IMR-90 (cell line): Measurements from ENCODE around the gene PDIA2. TPM values are rescaled to one million over a fixed set of nuclear protein-coding genes. Genes with fewer than 3 reads are reported as not detected.

Source experiments
- ATAC-seq: fragments of 200-7000 bp; cut with Tn5 transposase; 2 replicates; pipeline ENCODE4 v1.9.1; 2020; ENCODE audit warnings: low read depth, mild to moderate bottlenecking, moderate library complexity
- BruUV-seq: library from RNA; stranded (reverse); fragments of 400-500 nt; replicated peaks from 2 replicates; lab custom pipeline; 2021; lab: Mats Ljungman, UMichigan
- CTCF ChIA-PET: fragments of 300-600 bp; formaldehyde crosslinking; extraction: SDS; loops from one replicate; lab custom pipeline; 2021; ENCODE audit warnings: antibody characterized with exemption; lab: Yijun Ruan, JAX
- POLR2A ChIA-PET: fragments of 300-600 bp; sonication (Branson Sonifier 250); formaldehyde crosslinking; loops from one replicate; lab custom pipeline; 2022; ENCODE audit warnings: antibody characterized with exemption; ENCODE audit not compliant: unreplicated experiment; lab: Charles Lee
- DNase-seq: peaks from one replicate; pipeline ENCODE4 v3.0.0; 2013
- H2AFZ ChIP-seq: replicated peaks from 2 replicates; pipeline ENCODE3; 2013; ENCODE audit warnings: low read length, mild to moderate bottlenecking; ENCODE audit not compliant: poor library complexity
- H2AK5ac ChIP-seq: 2 replicates; pipeline ENCODE4 v1.6.1; 2013; ENCODE audit warnings: low read depth, low read length, inconsistent platforms
- H2AK9ac ChIP-seq: replicated peaks from 2 replicates; pipeline ENCODE3; 2013; ENCODE audit warnings: mild to moderate bottlenecking, low read depth, low read length, moderate library complexity; ENCODE audit not compliant: poor library complexity
- H2BK120ac ChIP-seq: 2 replicates; pipeline ENCODE4 v1.6.1; 2013; ENCODE audit warnings: low read depth, low read length, inconsistent platforms
- H2BK15ac ChIP-seq: 3 replicates; pipeline ENCODE4 v1.6.1; 2013; ENCODE audit warnings: low read depth, low read length, inconsistent platforms
- H2BK20ac ChIP-seq: 2 replicates; pipeline ENCODE4 v1.6.1; 2013; ENCODE audit warnings: low read depth, mild to moderate bottlenecking, inconsistent platforms, low read length, moderate library complexity
- H2BK5ac ChIP-seq: 2 replicates; pipeline ENCODE4 v1.6.1; 2013; ENCODE audit warnings: mild to moderate bottlenecking, low read depth, low read length, inconsistent platforms; ENCODE audit not compliant: poor library complexity, severe bottlenecking
- H3K14ac ChIP-seq: replicated peaks from 2 replicates; pipeline ENCODE4 v1.6.1; 2013; ENCODE audit warnings: low read depth, low read length, inconsistent platforms
- H3K18ac ChIP-seq: 2 replicates; pipeline ENCODE4 v1.6.1; 2013; ENCODE audit warnings: low read depth, low read length, control low read depth
- H3K23ac ChIP-seq: 2 replicates; pipeline ENCODE4 v1.6.1; 2013; ENCODE audit warnings: low read depth, low read length, inconsistent platforms
- H3K27ac ChIP-seq: 2 replicates; pipeline ENCODE4 v1.5.1; 2013; ENCODE audit warnings: mild to moderate bottlenecking, control low read depth, low read length; ENCODE audit not compliant: insufficient read depth
- H3K27me3 ChIP-seq: 2 replicates; pipeline ENCODE4 v1.6.1; 2013; ENCODE audit warnings: low read length; ENCODE audit not compliant: control insufficient read depth, insufficient read depth
- H3K36me3 ChIP-seq: 2 replicates; pipeline ENCODE4 v1.6.1; 2013; ENCODE audit warnings: low read length, mixed read lengths; ENCODE audit not compliant: control insufficient read depth, insufficient read depth
- H3K4ac ChIP-seq: 2 replicates; pipeline ENCODE4 v1.6.1; 2013; ENCODE audit warnings: low read depth, low read length, inconsistent platforms
- H3K4me1 ChIP-seq: 2 replicates; pipeline ENCODE4 v1.6.1; 2013; ENCODE audit warnings: low read length, mixed read lengths; ENCODE audit not compliant: control insufficient read depth, insufficient read depth
- H3K4me2 ChIP-seq: 2 replicates; pipeline ENCODE4 v1.6.1; 2013; ENCODE audit warnings: low read depth, mild to moderate bottlenecking, control low read depth, low read length, moderate library complexity
- H3K4me3 ChIP-seq: 2 replicates; pipeline ENCODE4 v1.5.1; 2013; ENCODE audit warnings: low read depth, mild to moderate bottlenecking, control low read depth, low read length, moderate library complexity; ENCODE audit not compliant: insufficient read depth
- H3K56ac ChIP-seq: 2 replicates; pipeline ENCODE4 v1.6.1; 2013; ENCODE audit warnings: low read length, inconsistent platforms; ENCODE audit not compliant: insufficient read depth; ENCODE audit errors: extremely low read depth
- H3K79me1 ChIP-seq, 2 experiments: 2 replicates each; pipeline ENCODE4 v1.6.1; 2013; ENCODE audit warnings: low read length in 2 of 2, inconsistent platforms in 1 of 2, low read depth in 1 of 2
- H3K9ac ChIP-seq: 2 replicates; pipeline ENCODE4 v1.6.1; 2013; ENCODE audit warnings: low read depth, low read length, control low read depth
- H3K9me1 ChIP-seq: 2 replicates; pipeline ENCODE4 v1.6.1; 2013; ENCODE audit warnings: low read length, inconsistent platforms; ENCODE audit not compliant: insufficient read depth
- H3K9me3 ChIP-seq: 2 replicates; pipeline ENCODE4 v1.6.1; 2013; ENCODE audit warnings: low read length; ENCODE audit not compliant: control insufficient read depth, insufficient read depth
- H4K20me1 ChIP-seq: 2 replicates; pipeline ENCODE4 v1.6.1; 2013; ENCODE audit warnings: low read length, inconsistent platforms; ENCODE audit not compliant: insufficient read depth
- H4K5ac ChIP-seq: 2 replicates; pipeline ENCODE4 v1.6.1; 2013; ENCODE audit warnings: mild to moderate bottlenecking, low read depth, low read length, control low read depth
- H4K8ac ChIP-seq, 2 experiments: 2 replicates each; pipeline ENCODE4 v1.6.1; 2013; ENCODE audit warnings: low read depth in 2 of 2, low read length in 2 of 2, control low read depth in 1 of 2, inconsistent platforms in 1 of 2
- H4K91ac ChIP-seq: 2 replicates; pipeline ENCODE4 v1.6.1; 2013; ENCODE audit warnings: low read depth, low read length, inconsistent platforms; ENCODE audit not compliant: insufficient read depth
- BHLHE40 ChIP-seq: fragments of 150-350 bp; IDR thresholded peaks from 2 replicates; pipeline ENCODE4 v1.6.1; 2016; ENCODE audit warnings: mild to moderate bottlenecking, low read depth, low read length
- CEBPB ChIP-seq: IDR thresholded peaks from 2 replicates; pipeline ENCODE4 v1.6.1; 2012; ENCODE audit warnings: low read depth, low read length, improper control_type of control experiment
- CHD1 ChIP-seq: IDR thresholded peaks from 2 replicates; pipeline ENCODE4 v1.6.1; 2012; ENCODE audit warnings: low read depth, low read length, improper control_type of control experiment
- FOS ChIP-seq: fragments of 150-350 bp; IDR thresholded peaks from 2 replicates; pipeline ENCODE4 v1.6.1; 2016; ENCODE audit warnings: low read depth, low read length
- MAFK ChIP-seq: IDR thresholded peaks from 2 replicates; pipeline ENCODE4 v1.6.1; 2012; ENCODE audit warnings: low read depth, low read length, improper control_type of control experiment
- MAZ ChIP-seq: IDR thresholded peaks from 2 replicates; pipeline ENCODE4 v1.6.1; 2012; ENCODE audit warnings: low read depth, mild to moderate bottlenecking, low read length, improper control_type of control experiment, moderate library complexity, borderline replicate concordance
- MXI1 ChIP-seq: IDR thresholded peaks from 2 replicates; pipeline ENCODE4 v1.6.1; 2012; ENCODE audit warnings: low read depth, mild to moderate bottlenecking, low read length, moderate library complexity, borderline replicate concordance
- NFE2L2 ChIP-seq: fragments of 150-350 bp; IDR thresholded peaks from 2 replicates; pipeline ENCODE4 v1.6.1; 2016; ENCODE audit warnings: low read depth, mild to moderate bottlenecking, low read length
- POLR2A ChIP-seq: IDR thresholded peaks from 2 replicates; pipeline ENCODE4 v1.6.1; 2012; ENCODE audit warnings: mild to moderate bottlenecking, low read depth, low read length
- RAD21 ChIP-seq: IDR thresholded peaks from 2 replicates; pipeline ENCODE4 v1.6.1; 2012; ENCODE audit warnings: low read length, improper control_type of control experiment
- RCOR1 ChIP-seq: IDR thresholded peaks from 2 replicates; pipeline ENCODE4 v1.6.1; 2012; ENCODE audit warnings: mild to moderate bottlenecking, low read length, improper control_type of control experiment; ENCODE audit not compliant: insufficient replicate concordance
- SMC3 ChIP-seq: fragments of 150-350 bp; IDR thresholded peaks from 2 replicates; pipeline ENCODE4 v1.6.1; 2016; ENCODE audit warnings: low read depth, mild to moderate bottlenecking, antibody characterized with exemption, low read length, moderate library complexity
- WGBS, 2 experiments: methylation state at CpG; one replicate each; pipeline versions ENCODE4 v1.1.5 to v1.1.7; 2013; ENCODE audit warnings: missing lambda C conversion rate in 2 of 2; ENCODE audit not compliant: insufficient read length in 1 of 2; ENCODE audit errors: extremely low coverage in 2 of 2; 5-methylcytosine and 5-hydroxymethylcytosine counted together
- dilution Hi-C: fragments of 300-500 bp; cut with HindIII; formaldehyde crosslinking; loops from one replicate; pipeline ENCODE4 v1.14.3; 2018; ENCODE audit warnings: low sequenced_read_pairs; ENCODE audit not compliant: unreplicated experiment
- in situ Hi-C: fragments of 300-500 bp; cut with MboI; formaldehyde crosslinking; loops from 3 replicates; pipeline ENCODE4 v1.14.3; 2019; ENCODE audit warnings: low sequenced_read_pairs, inconsistent platforms, mixed read lengths
- intact Hi-C: fragments of 100-400 bp; cut with micrococcal nuclease; formaldehyde crosslinking; loops from 2 replicates; pipeline ENCODE4 v1.10.0; 2022
- polyA plus RNA-seq, 3 experiments: library from polyadenylated mRNA; depleted of rRNA; stranded (reverse); fragments of >200 nt; gene quantifications; 2 replicates each; pipeline ENCODE4 v1.2.3, GENCODE V29; 2012; ENCODE audit warnings: low replicate concordance in 1 of 3
- total RNA-seq: library from RNA; depleted of rRNA; stranded (reverse); fragments of >200 nt; gene quantifications from 2 replicates; pipeline ENCODE4 v1.2.3, GENCODE V29; 2012
- TF ChIP-seq, protein P1 (sequence below): fragments of 150-350 bp; IDR thresholded peaks from 2 replicates; pipeline ENCODE4 v1.6.1; 2017; ENCODE audit warnings: mild to moderate bottlenecking, antibody characterized with exemption, low read length, low read depth
- TF ChIP-seq, protein P2 (sequence below): conservative IDR thresholded peaks from 2 replicates; pipeline ENCODE4 v1.5.1; 2012; ENCODE audit warnings: mild to moderate bottlenecking, low read depth, low read length, improper control_type of control experiment
- TF ChIP-seq, protein P3 (sequence below): fragments of 150-350 bp; IDR thresholded peaks from 2 replicates; pipeline ENCODE4 v1.6.1; 2016; ENCODE audit warnings: low read depth, mild to moderate bottlenecking, low read length, moderate library complexity, borderline replicate concordance

The PDIA2 gene
- total and polyA plus RNA-seq, 2 of the 4 experiments (the other 2 are of a cell fraction), result 0.17 TPM; not detected in 1

DNA sequence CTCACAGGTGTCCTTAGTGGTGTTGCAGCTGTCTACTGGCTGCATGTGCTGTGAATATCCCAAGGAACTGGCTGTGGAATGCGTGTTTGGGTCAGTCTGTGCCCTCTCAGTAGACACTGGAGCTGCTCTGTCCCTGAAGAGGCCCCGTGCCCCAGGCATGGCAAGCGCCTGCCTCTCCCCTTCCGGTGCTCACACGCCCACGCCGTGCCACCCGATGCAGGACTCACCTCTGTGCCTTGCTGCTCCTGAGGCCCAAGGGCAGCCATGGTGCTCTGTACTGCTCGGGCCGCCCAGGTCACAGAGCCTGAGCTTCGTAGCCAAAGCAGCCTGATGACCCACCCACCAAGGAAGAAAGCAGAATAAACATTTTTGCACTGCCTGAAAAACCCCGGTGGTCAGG lies 17.3 kb upstream of the PDIA2 start:
- no peak for DNase-seq
- H3K9me3 ChIP-seq, result no peaks in the 10 kb centered on the region
- no TSS peak for BruUV-seq

More for the DNA sequence above, 17.3 kb upstream of the PDIA2 start:
- no peak overlapping the region for H3K27ac ChIP-seq
- peak overlapping the region; percentile 58 for H2AFZ ChIP-seq
- H2BK15ac ChIP-seq, result no peak overlapping the region
- H4K5ac ChIP-seq, result no peak overlapping the region
- H3K4ac ChIP-seq, result no peak overlapping the region
- 67% methylated on average over 10 of the region's 12 CpGs; no CpG with 5 or more reads in 1 of the 2 experiments for WGBS, 2 experiments
- no peak overlapping the region for H3K18ac ChIP-seq
- CTCF ChIA-PET, result no interaction called here
- H3K79me1 ChIP-seq, result no peaks in the 10 kb centered on the region
- in situ Hi-C loops, result no loop called here
- H2BK5ac ChIP-seq, result no peak overlapping the region
- no peak overlapping the region for H3K9ac ChIP-seq
- intact Hi-C loops, result no loop called here
- no peak overlapping the region for H3K14ac ChIP-seq
- no peaks in the 10 kb centered on the region for H4K20me1 ChIP-seq
- H3K4me2 ChIP-seq, result no peak overlapping the region
- peak; percentile 24 for ATAC-seq
- TF ChIP-seq, protein P1, sequence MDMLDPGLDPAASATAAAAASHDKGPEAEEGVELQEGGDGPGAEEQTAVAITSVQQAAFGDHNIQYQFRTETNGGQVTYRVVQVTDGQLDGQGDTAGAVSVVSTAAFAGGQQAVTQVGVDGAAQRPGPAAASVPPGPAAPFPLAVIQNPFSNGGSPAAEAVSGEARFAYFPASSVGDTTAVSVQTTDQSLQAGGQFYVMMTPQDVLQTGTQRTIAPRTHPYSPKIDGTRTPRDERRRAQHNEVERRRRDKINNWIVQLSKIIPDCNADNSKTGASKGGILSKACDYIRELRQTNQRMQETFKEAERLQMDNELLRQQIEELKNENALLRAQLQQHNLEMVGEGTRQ, result no peak
- TF ChIP-seq, protein P2, sequence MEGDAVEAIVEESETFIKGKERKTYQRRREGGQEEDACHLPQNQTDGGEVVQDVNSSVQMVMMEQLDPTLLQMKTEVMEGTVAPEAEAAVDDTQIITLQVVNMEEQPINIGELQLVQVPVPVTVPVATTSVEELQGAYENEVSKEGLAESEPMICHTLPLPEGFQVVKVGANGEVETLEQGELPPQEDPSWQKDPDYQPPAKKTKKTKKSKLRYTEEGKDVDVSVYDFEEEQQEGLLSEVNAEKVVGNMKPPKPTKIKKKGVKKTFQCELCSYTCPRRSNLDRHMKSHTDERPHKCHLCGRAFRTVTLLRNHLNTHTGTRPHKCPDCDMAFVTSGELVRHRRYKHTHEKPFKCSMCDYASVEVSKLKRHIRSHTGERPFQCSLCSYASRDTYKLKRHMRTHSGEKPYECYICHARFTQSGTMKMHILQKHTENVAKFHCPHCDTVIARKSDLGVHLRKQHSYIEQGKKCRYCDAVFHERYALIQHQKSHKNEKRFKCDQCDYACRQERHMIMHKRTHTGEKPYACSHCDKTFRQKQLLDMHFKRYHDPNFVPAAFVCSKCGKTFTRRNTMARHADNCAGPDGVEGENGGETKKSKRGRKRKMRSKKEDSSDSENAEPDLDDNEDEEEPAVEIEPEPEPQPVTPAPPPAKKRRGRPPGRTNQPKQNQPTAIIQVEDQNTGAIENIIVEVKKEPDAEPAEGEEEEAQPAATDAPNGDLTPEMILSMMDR, result no peak
- TF ChIP-seq NFE2L2, result no peak
- TF ChIP-seq, protein P3, sequence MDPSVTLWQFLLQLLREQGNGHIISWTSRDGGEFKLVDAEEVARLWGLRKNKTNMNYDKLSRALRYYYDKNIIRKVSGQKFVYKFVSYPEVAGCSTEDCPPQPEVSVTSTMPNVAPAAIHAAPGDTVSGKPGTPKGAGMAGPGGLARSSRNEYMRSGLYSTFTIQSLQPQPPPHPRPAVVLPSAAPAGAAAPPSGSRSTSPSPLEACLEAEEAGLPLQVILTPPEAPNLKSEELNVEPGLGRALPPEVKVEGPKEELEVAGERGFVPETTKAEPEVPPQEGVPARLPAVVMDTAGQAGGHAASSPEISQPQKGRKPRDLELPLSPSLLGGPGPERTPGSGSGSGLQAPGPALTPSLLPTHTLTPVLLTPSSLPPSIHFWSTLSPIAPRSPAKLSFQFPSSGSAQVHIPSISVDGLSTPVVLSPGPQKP, result no peak
- no peak for TF ChIP-seq RAD21
- no peak for TF ChIP-seq MAFK
- TF ChIP-seq MXI1, result no peak
- no peak for TF ChIP-seq BHLHE40
- TF ChIP-seq SMC3, result no peak
- TF ChIP-seq FOS, result no peak
- TF ChIP-seq POLR2A, result no peak
- TF ChIP-seq CEBPB, result no peak
- no peak for TF ChIP-seq CHD1
- no peak for TF ChIP-seq RCOR1
- no peak for TF ChIP-seq MAZ
- H3K27me3 ChIP-seq, result no peaks in the 10 kb centered on the region
- H3K36me3 ChIP-seq, result peaks cover 29% of the 10 kb centered on the region
- dilution Hi-C loops, result no loop called here
- no peak overlapping the region for H4K91ac ChIP-seq
- no peak overlapping the region for H3K56ac ChIP-seq
- H3K4me3 ChIP-seq, result no peak overlapping the region
- H3K9me1 ChIP-seq, result peaks cover 3% of the 10 kb centered on the region
- H2BK120ac ChIP-seq, result no peak overlapping the region
- no peak overlapping the region for H2BK20ac ChIP-seq
- no peaks in the 10 kb centered on the region for H3K4me1 ChIP-seq
- H2AK5ac ChIP-seq, result no peak overlapping the region
- POLR2A ChIA-PET, result no interaction called here
- no peak overlapping the region for H3K23ac ChIP-seq
- no peak overlapping the region for H4K8ac ChIP-seq
- no peak overlapping the region for H2AK9ac ChIP-seq
